IPS-11a (cell line): ENCODE measurements around the gene BUB1B.

Source experiments
- H3K4me3 ChIP-seq: one replicate; pipeline ENCODE4 v1.5.1; 2013; ENCODE audit warnings: low read depth, low read length, control low read depth

The BUB1B gene

DNA sequence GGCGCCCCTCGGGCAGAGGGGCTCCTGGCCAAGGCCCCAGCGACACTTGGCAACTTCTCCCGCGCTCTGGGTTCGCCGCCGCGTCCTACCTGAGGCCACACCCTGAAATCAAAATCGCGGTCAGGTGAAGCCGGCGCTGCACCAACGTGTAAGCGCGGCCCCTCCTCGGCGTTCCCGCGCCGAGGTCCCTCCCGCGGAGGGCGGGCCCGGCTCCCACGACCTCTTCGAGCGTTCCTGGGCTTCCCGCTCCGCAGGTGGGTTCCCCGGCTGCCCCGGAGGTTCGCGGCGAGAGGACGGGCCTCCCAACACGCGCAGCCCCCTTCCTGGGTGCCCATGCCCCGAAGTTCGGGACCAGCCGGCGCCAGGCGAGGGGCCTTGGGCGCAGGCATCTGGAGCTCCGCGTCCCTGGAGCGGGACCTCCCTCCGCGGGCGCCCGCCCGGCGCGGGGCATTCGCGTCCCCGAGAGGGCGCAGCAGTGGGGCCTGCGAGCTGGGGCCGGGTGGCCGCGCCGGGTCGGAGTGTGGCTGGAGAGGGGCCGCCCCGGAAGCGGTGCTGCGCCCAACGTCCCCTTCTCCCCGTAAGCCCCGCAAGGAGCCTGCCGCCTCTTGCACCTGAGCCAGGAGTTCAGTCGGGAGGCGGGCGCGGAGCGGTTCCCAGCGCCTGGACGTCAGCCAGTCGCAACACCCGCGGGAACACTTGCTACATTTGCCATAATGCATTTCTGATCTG is 91.7 kb downstream of the BUB1B start:
- H3K4me3 ChIP-seq: peak overlapping the region; percentile 22

DNA sequence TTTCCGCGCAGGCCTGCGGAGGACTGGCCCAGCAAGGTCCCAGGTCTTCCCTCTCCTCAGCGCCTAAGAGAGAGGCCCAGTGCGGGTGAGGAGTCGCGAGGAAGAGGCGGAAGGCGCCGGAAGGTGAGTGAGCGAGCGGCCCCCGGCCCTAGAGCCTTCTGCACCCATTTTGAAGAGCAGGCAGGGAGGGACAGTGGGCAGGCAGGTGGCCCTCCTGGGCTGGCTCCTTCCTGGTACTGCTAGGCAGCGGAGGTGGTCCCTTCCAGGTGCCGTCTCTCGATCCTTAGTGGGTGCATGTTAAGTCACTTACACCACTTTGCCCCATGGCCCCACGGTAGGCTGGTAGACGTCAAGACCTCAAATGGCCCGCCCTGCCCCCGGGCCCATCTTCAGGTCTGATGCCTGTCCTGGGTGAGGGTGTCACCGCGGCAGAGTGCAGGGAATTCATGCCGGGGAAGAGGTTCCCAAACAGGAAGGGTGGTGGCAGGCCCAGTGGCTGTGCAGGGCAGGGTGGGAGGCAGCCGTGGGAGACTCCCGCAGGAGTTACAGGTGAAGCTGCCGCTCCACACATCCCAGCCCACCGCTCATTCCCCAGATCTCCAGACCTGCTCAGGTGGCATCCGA is 92.4 kb downstream of the BUB1B start:
- peak overlapping the region; percentile 22 for H3K4me3 ChIP-seq

GRCh38 chr15:40254452-40254851 is 93.6 kb downstream of the BUB1B start:
- H3K4me3 ChIP-seq: no peak overlapping the region

DNA sequence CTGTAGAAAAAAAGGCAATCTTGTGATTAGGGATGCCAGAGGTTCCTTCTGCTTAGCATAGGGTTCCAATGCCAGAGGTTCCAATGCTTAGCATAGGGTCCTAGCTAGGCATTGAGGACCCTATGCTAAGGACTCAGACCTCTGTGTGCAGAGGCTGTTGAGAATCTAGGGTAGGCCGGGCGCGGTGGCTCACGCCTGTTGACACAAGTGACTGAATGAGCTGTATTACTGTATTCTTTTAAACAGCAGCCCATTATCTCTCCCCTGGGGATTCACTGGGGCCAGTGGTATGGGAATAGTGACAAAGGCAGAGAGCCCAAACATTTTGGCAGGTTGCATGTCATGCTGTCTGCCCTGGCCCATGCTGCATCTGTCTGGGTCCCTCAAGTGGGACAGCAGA is 94.2 kb downstream of the BUB1B start:
- no peak overlapping the region for H3K4me3 ChIP-seq

DNA sequence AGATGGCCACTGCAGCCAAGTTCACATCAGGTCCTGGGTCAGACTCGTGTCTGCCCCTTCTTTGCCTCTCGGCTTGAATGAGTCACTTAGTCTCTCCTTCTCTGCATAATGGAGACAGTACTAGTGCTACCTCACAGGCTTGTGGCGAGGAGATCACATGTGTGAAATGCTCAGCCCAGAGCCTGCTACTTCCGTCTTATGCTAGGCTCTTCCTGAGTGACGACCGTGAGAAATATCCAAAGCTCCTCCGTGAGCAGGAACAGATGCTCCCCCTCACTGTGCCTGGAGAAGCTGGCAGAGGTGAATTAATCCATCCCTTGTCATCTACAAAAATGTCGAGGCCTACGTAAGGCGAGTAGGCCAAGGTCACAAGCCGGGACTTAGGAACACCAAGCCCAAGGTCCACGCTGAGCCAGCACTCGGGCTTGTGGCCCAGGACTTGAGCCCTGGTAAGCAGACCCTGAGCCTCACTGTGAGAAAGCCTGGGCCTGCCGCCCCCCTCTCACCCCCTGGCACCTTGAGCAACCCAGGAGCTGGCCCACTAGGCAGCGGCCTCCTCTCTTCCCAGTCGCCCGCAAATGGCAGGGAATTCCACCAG is 95.9 kb downstream of the BUB1B start:
- H3K4me3 ChIP-seq: no peak overlapping the region

GRCh38 chr15:40257656-40258450 is 97.0 kb downstream of the BUB1B start:
- H3K4me3 ChIP-seq: no peak overlapping the region

GRCh38 chr15:40258544-40258943 is 97.7 kb downstream of the BUB1B start:
- no peak overlapping the region for H3K4me3 ChIP-seq

DNA sequence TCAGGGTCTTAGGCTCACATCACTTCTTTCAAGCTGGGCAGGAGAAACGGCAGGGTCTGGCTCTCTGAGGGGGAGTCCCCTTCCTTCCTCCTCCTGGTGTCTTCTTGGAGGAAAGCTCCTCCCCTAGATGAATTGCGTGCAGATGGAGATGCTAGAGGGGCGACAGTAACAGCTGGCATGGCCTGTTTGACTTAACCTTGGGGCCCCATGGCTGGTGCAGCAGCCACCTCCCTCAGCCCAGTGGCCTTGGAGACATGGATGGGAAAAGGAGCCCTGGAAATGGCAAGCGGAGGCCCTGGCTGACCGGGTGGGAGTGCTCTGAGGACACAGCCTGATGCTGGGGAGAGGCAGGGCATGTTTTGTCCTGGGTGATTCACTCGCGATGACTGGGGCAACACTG is 98.2 kb downstream of the BUB1B start:
- no peak overlapping the region for H3K4me3 ChIP-seq

DNA sequence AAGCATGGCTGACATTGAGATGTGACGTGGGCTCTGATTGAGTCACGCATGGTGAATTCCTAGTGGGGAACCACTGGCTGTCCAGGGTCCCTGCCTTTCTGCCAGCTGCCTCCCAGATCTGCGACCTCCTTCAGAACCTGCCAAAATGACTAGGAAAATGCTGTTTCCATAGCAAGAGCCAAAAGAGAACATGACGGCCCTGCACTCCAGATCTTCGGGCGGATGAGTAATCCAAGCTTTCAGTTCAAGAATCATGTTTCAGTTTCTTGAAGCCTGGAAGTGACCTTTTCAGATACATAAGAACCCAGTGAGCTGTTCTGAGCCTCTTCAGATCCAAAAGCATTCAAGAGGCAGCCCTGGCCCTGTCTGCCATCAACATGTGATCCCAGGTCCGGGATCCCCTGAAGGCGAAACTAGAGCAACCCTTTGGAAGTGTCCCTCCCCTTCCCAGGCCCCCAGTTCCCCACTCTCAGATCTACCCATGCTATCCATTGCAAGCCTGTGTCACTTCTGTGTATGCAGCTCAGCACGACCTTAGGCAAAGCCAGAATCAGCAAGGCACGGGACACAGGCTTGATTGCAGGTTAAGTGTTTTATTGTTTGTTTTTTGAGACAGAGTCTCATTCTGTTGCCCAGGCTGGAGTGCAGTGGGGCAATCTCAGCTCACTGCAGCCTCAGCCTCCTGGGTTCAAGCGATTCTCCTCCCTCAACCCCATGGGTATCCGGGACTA is 102.3 kb downstream of the BUB1B start:
- H3K4me3 ChIP-seq: no peak overlapping the region

GRCh38 chr15:40264321-40265153 is 103.7 kb downstream of the BUB1B start:
- H3K4me3 ChIP-seq: no peak overlapping the region

- no peak overlapping the region for H3K4me3 ChIP-seq
Observed at GRCh38 chr15:40265355-40265754, 104.5 kb downstream of the BUB1B start.

DNA sequence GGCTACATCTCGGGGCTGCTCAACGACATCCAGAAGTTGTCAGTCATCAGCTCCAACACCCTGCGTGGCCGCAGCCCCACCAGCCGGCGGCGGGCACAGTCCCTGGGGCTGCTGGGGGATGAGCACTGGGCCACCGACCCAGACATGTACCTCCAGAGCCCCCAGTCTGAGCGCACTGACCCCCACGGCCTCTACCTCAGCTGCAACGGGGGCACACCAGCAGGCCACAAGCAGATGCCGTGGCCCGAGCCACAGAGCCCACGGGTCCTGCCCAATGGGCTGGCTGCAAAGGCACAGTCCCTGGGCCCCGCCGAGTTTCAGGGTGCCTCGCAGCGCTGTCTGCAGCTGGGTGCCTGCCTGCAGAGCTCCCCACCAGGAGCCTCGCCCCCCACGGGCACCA is 105.0 kb downstream of the BUB1B start:
- no peak overlapping the region for H3K4me3 ChIP-seq

DNA sequence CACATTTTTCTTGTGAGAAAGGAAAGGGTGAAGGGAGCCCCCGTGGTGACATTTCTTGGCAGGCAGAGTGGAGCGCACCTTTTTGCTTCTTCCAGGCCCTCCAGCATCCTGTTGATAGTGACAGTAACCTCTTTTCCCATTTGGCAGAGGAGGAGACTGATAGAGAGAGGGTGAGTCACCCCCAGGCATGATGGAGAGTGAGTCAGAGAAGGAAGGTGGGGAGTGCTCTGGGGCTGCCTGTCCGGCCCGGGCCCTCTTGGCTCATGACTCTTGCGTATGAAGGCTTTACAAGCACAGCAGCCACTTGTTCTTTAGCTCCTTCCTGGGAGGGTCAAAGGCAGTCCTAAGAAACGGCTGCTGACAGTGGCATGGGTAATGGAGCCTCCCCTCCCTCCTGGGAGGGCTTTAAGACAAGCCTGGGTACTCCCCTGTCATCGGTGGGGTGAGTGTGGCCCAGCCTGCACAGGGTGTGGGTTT is 106.0 kb downstream of the BUB1B start:
- H3K4me3 ChIP-seq: no peak overlapping the region

DNA sequence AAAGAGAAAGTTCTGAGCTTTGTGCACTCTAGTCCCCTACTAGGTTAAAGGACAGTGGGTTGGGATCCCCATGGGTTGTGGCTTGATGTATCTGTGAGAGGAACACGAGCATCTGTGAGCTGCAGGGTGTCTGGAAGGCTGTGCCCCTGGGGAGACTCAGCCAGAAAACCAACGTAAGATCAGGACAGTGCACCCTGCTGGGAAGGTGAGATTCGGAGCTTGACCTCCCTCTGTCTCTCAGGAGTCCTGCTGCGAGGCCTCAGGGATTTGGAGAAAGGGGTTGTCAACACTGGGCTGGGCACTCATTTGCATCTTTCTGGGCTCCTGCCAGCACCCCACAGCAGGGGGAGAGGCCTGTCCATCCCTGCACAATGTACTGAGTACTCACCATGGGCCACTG is 106.8 kb downstream of the BUB1B start:
- no peak overlapping the region for H3K4me3 ChIP-seq

GRCh38 chr15:40269604-40270003 is 108.7 kb downstream of the BUB1B start:
- H3K4me3 ChIP-seq: no peak overlapping the region

DNA sequence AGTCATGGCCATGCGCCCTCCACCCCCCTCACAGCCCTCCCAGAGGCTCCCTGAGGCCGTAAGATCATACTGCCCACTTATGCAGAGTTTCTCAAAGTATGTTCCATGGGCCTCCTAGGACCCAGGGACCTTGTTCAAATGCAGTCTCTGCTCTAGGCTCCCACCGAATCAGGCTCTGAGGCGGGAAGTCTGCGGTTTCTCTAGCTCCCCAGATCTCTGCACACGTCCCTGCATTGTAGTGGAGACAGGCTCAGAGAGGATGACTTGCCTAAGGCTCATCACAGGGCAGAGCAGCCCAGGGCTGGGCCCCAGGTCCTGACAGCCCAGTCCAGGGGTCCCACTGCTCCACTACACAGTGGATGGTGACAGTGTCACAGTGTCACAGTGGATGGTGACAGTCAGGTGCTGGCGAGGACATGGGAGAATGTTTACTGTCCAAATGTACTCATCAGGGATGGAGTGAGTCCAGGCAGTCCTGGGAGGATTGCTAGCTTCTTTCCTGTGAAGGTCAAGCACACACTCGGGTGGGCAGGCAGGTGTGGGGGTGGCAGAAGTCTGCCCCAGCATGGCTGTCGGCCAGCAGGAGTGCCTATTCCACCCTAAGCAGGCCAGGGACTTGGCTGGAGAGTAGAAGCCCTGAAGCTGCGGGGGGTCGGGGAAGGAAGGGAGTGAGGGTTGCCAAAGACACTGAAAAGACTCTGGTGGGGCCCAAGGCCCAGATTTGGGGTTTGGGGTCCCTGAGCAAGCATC is 109.6 kb downstream of the BUB1B start:
- no peak overlapping the region for H3K4me3 ChIP-seq
